Measurements from ENCODE around the gene CFDP1.
"Not testable (repeated sequence)": the region's sequence is repeated elsewhere in the genome, so short reads cannot be mapped to it uniquely, and the experiment has no call there.

CFDP1 gene

GRCh38 chr16:75459691-75460090 is 26.4 kb upstream of the CFDP1 start:
- no peak for DNase-seq (ENCODE audit: low read depth in 1 of 2, low spot score in 1 of 2)

- DNase-seq (ENCODE audit: low read depth in 1 of 2, low spot score in 1 of 2): no peak
Observed at GRCh38 chr16:75458439-75458838, 25.1 kb upstream of the CFDP1 start.

DNA sequence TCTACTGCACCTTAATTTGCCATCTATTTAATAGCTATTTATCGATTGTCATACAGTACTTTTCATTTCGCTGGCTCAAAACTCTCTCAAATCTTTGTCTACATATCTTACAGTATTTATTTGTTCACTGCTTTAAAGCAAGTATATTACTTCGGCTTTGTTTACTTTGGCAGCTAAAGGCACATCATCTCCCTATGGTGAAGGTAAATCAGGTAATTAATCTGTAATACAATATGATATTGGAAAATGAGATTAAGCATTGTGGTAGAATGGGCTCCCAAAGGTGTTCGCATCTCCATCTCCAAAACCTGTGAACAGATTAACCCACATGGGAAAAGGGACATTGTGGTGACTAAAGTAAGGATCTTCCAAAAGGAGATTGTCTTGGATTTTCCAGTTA is 24.7 kb upstream of the CFDP1 start:
- DNase-seq (ENCODE audit: low read depth in 1 of 2, low spot score in 1 of 2): no peak

DNA sequence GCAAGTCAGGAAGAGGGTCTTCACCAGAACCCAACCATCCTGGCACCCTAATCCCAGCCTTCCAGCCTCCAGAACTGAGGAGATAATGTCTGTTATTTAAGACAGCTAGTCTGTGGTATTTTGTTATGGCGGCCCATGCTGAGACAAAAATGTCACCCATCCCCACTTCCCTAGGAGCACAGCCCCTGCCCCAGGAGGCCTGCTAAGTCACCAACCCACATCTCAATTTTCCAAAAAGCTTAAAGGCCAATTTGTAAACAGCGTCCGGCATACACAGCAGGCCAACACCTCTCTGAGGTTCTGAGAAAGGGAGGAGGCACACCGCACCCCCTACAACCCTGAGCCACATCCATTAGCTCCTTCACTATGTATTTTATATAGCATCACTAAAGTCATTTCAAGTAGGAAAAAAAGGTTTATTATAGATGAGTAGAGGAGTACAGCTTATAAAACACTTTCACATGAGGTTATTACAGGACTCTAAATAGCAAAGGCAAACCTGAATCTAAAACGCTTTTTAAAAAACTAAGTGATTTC is 24.2 kb upstream of the CFDP1 start:
- no peak for DNase-seq (ENCODE audit: low read depth in 1 of 2, low spot score in 1 of 2)

DNA sequence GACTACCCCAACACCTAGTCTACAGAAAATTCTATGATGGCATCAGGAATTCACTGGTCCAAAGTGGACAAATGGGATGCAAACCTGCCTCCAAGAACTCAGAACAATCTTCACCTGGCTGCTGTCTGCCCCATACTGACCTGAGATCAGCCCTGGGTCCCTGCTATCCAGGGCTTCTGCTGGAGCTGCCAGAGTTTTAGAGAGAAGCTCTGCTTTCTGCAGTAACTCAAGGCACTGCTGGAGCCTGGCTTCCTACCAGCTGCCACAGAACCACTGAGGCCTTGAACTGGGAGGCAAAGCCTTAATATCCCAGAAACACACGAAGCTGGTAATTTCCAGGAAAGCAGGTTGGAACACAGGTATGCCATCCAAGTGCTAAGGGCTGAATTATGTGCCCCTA is 23.7 kb upstream of the CFDP1 start:
- DNase-seq (ENCODE audit: low read depth in 1 of 2, low spot score in 1 of 2): no peak

DNA sequence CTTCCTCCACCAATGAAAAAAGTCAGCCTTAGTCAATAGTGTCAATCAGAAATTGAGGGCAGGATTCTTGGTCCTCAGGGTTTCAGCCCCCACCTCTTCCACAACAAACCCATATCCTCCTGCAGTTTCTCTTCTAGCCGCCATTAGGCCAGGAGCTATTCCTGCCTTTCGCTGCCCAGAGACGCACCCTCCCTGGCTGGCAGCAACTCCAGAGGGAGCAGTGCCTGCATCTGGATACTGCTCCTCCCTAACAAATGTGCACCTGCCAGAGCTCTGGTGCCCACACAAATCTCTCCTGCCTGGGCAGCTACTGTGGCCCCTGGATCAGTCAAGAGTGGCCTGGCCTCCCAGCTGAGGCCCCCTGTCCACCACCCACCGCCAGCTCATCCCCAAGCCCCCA is 23.2 kb upstream of the CFDP1 start:
- DNase-seq (ENCODE audit: low read depth in 1 of 2, low spot score in 1 of 2): not testable (repeated sequence)

DNA sequence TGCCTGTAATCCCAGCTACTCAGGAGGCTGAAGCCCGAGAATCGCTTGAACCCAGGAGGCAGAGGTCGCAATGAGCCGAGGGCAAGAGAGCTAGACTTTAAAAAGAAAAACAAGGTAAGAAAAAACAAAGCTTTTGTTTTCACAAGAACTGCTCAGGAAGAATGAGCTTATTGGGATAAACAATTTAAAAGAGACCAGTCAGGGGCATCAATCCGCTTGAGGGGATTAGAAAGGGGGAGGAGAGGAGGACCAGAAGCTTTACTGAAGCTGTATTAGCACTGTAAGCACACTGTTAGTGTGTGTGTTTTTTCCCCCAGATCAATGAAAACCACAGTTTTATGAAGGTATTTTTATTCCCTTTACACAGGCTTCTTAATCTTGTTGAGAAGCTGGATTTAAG is 22.4 kb upstream of the CFDP1 start:
- DNase-seq (ENCODE audit: low read depth in 1 of 2, low spot score in 1 of 2): no peak

DNA sequence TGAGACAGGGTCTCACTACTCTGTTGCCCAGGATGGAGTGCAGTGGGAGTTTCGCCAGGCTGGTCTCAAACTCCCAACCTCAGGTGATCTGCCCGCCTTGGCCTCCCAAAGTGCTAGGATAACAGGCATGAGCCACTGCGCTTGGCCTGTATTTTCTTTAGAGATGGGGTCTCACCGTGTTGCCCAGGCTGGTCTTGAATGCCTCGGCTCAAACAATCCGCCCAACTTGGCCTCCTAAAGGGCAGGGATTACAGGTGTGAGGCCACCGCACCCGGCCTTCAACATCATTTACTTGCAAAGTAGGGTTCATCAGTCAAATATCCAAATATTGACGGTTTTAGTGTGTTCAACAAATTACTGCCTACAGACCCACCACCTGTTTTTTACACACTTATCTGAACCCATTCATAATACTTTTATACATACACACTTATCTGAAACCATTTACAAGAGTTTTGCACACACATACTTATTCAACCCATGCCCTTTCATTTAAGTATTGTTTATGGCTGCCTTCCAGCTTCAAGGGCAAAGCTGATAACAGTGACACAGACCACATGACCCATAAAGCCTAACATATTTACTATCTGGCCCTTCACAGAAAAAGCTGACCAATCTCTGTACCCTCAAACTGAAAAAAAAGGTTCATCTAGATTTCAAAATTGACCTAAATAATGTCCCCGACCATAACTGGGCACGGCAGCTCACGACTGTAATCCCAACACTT is 19.3 kb upstream of the CFDP1 start:
- DNase-seq (ENCODE audit: low read depth in 1 of 2, low spot score in 1 of 2): no peak

- no peak for DNase-seq (ENCODE audit: low read depth in 1 of 2, low spot score in 1 of 2)
Observed at GRCh38 chr16:75446416-75446815, 13.1 kb upstream of the CFDP1 start.

GRCh38 chr16:75445298-75445697 is 12.0 kb upstream of the CFDP1 start:
- no peak for DNase-seq (ENCODE audit: low read depth in 1 of 2, low spot score in 1 of 2)

- DNase-seq (ENCODE audit: low read depth in 1 of 2, low spot score in 1 of 2): no peak
Observed at GRCh38 chr16:75443298-75443697, 10.0 kb upstream of the CFDP1 start.

DNA sequence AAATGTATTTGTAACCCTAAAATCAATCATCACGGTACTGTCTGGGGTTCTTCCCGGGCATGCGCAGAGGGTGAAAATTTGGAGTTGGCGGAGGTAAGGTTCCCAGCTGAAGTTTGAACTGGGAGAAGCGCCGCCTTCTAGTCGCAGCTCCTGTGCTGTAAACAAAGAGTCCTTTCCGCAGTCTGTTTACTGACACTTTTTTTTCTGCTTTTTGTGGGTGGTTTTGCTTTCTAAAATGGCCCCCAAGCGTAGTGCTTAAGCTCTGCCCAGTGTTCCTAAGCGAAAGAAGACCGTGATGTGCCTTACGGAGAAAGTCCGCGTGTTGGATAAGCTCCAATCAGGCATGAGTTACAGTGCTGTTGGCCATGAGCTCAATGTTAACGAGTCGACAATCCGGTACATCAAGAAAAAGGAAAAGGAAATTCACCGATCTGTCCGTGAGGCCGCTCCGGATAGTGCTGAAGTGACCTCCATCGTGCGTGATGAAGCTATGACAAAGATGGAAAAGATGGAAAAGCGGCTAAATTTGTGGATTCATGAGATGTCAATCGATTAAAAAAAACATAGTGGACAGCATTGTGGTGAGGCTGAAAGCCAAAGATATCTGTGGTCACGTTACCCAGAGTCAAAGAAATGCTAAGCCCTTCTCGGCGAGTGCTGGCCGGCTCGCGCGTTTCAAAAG is 570 bp upstream of the CFDP1 start:
- DNase-seq (ENCODE audit: low read depth in 1 of 2, low spot score in 1 of 2): no peak

- no peak for DNase-seq (ENCODE audit: low read depth in 1 of 2, low spot score in 1 of 2)
Observed at GRCh38 chr16:75429621-75430403, 3.5 kb downstream of the CFDP1 start.

DNA sequence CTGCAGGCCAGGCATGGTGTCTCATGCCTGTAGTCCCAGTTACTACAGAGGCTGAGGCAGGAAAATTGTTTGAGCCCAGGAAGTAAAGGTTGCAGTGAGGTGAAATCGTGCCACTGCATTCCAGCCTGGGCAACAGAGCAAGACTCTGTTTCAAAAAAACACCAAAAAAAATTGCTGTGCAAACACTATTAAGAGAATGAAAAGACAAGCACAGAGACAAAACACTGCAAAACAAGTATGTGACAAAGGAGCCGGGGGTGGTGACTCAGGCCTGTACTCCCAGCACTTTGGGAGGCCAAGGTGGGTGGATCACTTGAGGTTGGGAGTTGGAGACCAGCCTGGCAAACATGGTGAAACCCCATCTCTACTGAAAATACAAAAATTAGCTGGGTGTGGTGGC is 6.8 kb downstream of the CFDP1 start:
- not testable (repeated sequence) for DNase-seq (ENCODE audit: low read depth in 1 of 2, low spot score in 1 of 2)

GRCh38 chr16:75424105-75424762 is 9.1 kb downstream of the CFDP1 start:
- DNase-seq (ENCODE audit: low read depth in 1 of 2, low spot score in 1 of 2): not testable (repeated sequence)

GRCh38 chr16:75423723-75424104 is 9.6 kb downstream of the CFDP1 start:
- DNase-seq (ENCODE audit: low read depth in 1 of 2, low spot score in 1 of 2): no peak

- DNase-seq (ENCODE audit: low read depth in 1 of 2, low spot score in 1 of 2): no peak
Observed at GRCh38 chr16:75421820-75422126, 11.5 kb downstream of the CFDP1 start.

DNA sequence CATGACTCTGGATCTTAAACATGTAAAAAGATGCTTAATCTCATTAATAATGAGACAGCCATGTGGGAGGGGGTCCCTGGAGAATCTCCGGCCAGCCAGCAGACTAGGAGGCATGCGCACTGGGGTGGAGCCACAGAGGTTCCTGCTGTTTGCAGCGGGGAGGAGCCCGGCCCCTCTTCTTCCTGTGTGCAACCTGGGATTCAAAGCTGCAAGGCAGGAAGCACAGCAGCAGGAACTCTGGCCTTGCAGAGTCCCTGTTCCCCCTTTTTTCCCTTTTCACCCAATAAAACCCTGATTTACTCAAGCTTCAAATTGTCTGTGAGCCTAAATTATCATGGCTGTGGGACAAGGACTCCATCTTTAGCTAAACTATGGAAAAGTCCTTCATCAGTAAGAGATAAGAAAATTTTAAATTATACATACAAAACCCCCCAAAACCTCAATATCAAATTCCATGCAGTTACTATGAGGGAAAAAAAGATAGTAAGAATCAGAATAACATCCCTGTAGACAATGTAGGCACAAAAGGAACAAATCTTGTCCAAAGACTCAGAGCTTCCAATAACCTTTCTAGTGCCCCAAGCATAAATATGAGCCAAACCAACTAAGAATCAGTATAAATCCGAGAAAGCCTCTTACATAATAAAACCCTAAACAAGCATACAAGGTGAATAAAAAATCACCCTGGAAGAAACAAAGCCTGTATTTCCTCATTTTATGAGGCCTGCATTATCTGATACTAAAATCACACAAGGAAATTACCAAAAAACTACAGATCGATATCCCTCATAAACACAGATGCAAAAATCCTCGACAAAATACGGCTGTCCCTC is 12.1 kb downstream of the CFDP1 start:
- no peak for DNase-seq (ENCODE audit: low read depth in 1 of 2, low spot score in 1 of 2)

GRCh38 chr16:75416904-75417565 is 16.3 kb downstream of the CFDP1 start:
- DNase-seq (ENCODE audit: low read depth in 1 of 2, low spot score in 1 of 2): no peak

All from stimulated activated CD4-positive, alpha-beta T cell treated with anti-CD3 and anti-CD28 coated beads, Interleukin-15, amount 100 ng/mL, for 1 hour (primary cell).